Stimulated activated CD4-positive, alpha-beta T cell treated with anti-CD3 and anti-CD28 coated beads, Interleukin-1b, Interleukin-23, amount 100 ng/mL, for 1 hour (primary cell): Measurements from ENCODE around the gene SLC38A8.

Experiments used
- DNase-seq, 2 donors: peaks; one replicate each; pipeline ENCODE4 v3.0.0-alpha.2; 2020; ENCODE audit warnings: low read depth in 2 of 2

Gene SLC38A8

GRCh38 chr16:84049403-84050060, 6.9 kb upstream of the SLC38A8 start:
- DNase-seq: no peak

- no peak for DNase-seq
Measured at GRCh38 chr16:84048871-84049270, 6.3 kb upstream of the SLC38A8 start.

DNA sequence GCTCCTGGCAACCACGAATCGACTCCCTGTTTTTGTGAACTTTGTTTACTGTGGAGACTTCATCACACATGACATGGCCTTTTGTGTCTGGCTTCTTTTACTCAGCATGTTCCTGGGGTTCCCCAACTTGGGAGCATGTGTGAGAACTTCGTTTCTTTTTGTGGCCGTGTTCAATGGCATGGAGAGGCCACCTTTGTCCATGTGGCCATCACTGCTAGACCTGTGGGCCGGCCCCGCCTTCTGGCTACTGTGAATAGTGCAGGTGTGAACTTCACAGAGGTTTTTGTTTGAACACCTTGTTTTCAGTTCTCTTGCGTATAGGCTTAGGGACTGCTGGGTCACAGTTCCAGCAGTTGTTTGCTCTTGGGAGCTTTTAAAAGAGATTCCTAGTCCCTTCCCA, 5.7 kb upstream of the SLC38A8 start:
- no peak for DNase-seq

GRCh38 chr16:84047626-84048025, 5.0 kb upstream of the SLC38A8 start:
- no peak for DNase-seq

DNA sequence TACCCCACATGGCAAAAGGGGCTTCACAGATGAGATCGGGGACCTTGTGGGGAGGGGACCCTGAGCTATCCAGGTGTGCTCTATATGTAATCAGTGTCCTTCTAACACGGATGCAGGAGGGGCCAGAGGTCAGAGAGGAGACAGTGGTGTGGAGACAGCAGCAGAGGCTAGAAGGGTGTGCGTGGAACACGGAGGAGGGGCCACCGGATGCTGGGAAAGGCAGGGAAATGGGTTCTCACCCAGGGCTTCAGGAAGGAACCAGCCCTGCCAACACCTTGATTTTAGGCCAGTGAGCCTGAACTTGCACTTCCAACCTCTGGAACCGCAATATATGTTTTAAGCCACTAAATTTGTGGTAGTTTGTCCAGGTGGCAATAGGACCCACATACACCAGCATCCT, 4.6 kb upstream of the SLC38A8 start:
- DNase-seq: no peak

DNA sequence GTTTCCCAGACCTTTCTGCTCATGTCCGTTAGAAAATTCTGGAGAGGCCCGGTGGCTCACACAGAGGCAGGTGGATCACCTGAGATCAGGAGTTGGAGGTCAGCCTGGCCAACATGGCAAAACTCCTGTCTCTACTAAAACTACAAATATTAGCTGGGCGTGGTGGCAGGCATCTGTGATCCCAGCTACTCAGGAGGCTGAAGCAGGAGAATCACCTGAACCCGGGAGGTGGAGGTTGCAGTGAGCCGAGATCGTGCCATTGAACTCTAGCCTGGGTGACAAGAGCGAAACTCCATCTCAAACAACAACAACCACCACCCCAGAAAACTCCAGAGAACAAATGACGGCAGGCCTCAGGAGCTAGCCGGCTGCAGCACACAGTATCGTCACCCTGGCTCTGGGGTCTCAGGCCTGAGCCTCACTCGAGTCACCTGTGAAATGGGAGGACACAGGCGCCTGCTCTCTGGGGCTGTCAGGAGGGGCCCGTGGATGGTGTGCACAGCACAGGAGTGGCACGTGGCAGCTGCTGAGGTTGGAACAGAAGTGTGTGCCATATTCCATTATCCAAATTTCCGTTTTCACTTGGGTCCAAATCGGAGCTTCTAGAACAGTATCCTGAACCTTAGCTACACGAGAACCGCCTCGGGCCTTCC, 3.3 kb upstream of the SLC38A8 start:
- DNase-seq: no peak

GRCh38 chr16:84045001-84045817, 2.6 kb upstream of the SLC38A8 start:
- DNase-seq: no peak

- DNase-seq: no peak
Measured at GRCh38 chr16:84044118-84044488, 1.5 kb upstream of the SLC38A8 start.

DNA sequence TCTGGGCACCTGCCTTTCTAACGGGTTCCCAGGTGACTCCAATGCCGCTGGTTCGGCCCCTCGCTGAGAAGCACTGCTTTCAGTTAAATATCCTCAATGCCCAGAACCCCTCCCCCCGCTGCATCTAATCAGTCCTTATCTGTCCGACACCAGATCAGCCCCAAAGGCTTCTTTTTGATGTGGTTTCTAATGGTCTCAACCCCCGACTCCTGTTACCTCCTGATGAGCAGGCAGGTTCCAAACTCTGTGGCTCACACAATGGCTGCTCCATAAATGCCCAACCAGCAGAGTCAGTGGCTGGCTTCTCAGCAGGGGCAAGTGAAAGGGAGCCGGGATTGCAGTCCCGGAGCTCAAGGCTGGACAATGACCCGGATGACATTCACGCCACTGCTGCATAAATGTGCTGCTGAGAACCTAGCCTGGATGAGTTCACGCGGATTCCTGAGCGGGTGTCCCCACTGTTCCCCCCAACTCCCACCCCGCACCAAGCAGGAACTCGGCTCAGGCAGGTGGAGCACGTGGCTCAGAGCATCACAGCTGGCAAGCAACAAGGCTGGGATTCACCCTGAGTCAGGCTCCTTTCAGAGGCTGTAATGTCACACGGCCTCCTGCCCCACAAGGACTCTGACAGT, 1.0 kb upstream of the SLC38A8 start:
- no peak for DNase-seq

DNA sequence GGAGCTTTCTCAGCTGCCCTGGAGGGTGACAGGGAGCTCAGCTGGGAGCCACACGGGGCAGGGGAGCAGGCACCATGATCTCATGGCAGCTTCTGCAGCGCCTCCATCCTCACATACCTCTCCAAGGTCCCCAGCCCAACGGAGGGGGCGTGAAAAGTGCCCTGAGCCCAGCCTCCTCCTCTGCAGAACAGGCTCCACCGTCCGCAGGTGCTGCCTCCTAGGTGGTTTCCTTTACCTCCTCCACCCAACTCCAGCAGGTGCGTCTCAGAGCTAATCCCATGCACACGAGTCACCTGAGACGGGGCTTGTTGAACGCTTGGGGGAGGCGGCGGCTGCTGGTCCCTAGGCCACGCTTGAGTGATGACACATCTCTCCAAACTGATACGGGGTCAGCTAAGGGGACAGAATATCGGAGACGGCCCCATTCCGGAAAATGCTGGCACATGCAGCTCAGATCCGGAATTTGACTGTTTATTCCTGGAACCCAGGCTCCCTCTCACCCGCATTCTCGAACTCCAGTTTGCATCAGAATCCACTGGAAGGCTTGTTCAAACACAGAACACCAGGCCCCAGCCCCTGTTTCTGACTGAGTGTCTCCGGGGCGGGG, 387 bp upstream of the SLC38A8 start:
- no peak for DNase-seq

GRCh38 chr16:84041881-84042280, 714 bp downstream of the SLC38A8 start:
- no peak for DNase-seq

GRCh38 chr16:84040823-84041820, 1.5 kb downstream of the SLC38A8 start:
- no peak for DNase-seq

- no peak for DNase-seq
Measured at GRCh38 chr16:84040226-84040822, 2.3 kb downstream of the SLC38A8 start.

GRCh38 chr16:84039696-84040095, 2.9 kb downstream of the SLC38A8 start:
- DNase-seq: no peak

GRCh38 chr16:84038469-84038868, 4.1 kb downstream of the SLC38A8 start:
- no peak for DNase-seq

DNA sequence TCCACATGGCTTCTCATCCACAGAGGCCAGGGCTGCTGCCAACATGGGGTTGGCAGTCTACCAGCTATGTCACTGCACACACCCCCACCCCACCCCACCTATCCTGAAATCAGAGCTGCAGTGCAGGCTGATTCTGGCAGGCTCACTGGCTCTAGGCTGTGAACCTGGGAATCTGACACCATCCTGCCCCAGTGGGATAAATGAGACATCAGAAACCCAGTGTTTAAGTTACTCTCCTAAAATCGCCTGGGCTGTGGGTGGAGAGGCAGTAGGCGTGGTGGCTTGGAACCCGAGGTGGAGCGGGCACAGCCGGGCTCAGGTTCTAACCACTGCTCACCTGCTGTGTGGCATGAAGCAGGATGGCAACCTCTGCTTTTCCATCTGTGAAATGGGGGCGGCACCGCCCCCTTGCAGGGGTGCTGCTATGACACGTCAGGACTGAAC, 5.6 kb downstream of the SLC38A8 start:
- DNase-seq: no peak

DNA sequence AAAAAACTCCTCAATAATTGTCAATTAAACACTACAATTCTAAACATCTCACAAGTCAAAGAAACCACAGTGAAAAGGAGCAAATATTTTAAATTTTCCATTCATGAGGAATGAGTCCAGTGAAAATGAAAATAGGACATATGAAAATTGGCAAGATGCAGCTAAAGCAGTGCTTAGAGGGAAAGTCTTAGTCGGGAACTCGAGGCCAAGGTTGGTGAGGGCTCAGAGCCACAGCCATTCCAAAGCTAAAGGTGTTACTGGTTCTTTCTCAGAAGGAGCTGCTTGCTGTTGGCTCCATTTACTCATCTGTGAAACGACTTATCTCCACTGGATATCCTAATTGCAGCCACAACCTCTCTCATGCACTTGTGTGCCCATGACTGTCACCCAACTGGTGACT, 6.5 kb downstream of the SLC38A8 start:
- DNase-seq: no peak

DNA sequence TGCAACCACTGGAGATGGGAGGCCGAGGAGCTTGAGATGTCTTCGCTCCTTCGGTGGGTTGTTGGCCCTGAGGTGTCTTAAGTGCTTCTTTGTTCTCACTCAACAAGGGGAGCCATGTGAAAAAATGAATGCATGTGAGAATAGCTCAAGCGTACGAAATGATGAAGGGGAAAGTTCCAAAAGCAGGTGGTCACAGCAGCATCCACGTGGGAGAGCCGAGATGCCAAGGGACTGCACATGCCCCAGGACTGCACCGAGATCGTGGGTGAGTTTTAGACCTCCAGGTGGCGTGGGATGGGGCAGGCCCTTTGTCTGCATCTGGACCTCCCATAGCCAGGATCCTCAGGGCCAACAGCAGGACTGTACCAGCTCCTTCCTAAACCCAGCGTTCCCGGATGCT, 8.1 kb downstream of the SLC38A8 start:
- no peak for DNase-seq

GRCh38 chr16:84033251-84034195, 9.1 kb downstream of the SLC38A8 start:
- DNase-seq: no peak
